Inflammatory macrophage treated with lipopolysaccharide for 4 hours (primary cell): ENCODE data around the gene MAN1A2.
"Not testable (repeated sequence)": the region's sequence is repeated elsewhere in the genome, so short reads cannot be mapped to it uniquely, and the experiment has no call there.

ENCODE experiments used
- DNase-seq: peaks from one replicate; pipeline ENCODE4 v3.0.0-alpha.2; 2020

Gene MAN1A2

DNA sequence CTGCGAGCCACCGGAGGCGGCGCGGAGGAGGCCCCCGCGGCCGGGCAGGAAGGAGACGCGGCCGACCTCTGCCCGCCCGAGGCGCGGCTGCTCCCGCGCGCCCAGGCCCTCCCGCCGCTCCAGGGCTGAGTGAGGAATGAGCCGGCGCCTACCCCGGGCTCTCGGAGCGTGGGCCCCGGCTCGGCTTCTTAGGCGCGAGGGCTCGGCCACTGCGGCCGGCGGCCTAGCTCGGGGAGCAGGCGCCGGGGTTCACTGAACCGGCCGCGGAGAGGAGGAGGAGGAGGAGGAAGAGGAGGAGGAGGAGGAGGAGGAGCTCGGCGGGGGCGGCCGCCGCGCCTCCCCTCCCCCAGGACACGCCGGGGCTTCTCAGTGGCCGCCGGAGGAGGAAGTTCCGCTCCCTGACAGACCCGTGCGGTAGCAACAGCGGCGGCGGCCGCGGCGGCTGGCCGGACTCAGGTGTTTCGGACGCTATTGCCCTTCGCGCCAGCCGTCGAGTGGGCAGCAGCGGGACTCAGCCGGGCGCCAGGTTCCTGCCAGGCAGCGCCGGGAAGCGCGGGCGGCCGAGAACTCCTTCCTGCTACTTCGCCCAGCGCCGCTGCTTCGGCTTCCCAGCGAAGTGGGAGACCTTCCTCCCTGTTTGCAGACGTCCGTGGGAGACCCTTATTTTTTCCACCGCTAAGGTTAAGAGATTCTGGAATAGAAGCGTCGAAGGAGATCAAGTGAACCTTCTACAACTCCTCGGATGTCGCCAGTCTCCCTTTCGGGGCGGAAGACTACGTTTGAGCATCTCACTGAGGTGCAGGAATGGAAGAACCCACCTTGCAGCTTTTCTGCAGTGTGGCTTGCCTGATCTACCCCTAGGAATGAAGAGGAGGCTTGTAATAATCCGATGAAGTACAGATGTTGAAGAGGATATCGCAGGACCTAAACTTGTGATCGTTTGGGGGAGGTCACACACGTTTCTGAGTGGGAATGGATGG, at the start of gene MAN1A2:
Gene MAN1A2, plus strand, starts transcription at position 404 of the 980 bp plus-strand sequence. CDS start 735 bp downstream, outside the sequence.
- peak; percentile 65 for DNase-seq

DNA sequence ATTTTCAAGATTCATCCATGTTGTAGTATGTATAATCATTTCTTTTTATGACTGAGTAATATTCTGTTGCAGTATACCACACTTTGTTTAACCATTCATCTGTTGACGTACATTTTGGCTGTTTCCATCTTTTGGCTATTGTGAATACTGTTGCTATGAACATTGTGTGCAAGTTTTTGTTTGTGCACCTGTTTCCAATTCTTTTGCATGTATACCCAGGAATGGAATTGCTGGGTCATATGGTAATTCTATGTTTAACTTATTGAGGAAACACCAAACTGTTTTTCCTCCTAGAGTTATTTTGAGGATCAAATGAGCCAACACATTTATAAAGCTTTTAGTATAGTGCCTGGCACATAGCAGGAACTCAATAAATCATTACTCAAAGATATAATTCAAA, 49.2 kb upstream of the MAN1A2 start:
- no peak for DNase-seq

DNA sequence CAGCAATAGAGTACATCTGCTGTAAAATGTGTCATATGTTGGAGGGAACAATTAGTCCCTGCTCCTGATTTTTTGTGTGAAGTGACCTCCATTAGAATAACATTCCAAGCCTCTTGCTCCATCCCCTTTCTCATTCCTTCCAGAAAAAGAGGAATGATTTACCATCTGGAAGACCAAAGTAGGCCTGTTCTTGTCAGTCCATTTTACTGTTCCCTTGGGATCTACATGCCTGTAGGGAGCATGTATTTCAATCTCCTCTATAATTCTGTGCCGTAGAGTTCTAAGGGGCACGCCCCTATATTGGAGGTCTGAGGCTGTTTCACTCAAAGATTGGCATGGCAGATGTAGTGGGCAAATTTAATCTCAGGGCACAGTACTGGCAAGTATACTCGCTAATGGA, 48.8 kb upstream of the MAN1A2 start:
- no peak for DNase-seq

DNA sequence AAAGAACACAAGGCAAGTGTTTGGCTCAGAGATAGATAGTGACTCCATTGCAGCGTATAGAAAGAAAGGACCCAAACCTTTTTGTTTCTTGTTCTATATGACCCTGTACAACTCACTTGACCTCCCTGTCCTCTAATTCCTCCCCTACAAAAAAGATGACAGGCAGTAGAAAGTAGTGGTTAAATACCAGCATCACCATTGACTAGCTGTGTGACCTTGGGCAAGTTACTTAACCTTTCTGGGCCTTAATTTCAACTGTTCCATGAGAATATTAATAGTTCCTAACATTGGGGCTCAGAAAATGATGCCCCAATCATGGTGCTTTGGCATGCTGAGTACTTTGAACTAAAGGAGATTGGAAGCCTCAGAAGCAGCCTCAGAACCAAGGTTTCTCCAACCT, 46.7 kb upstream of the MAN1A2 start:
- DNase-seq: no peak

DNA sequence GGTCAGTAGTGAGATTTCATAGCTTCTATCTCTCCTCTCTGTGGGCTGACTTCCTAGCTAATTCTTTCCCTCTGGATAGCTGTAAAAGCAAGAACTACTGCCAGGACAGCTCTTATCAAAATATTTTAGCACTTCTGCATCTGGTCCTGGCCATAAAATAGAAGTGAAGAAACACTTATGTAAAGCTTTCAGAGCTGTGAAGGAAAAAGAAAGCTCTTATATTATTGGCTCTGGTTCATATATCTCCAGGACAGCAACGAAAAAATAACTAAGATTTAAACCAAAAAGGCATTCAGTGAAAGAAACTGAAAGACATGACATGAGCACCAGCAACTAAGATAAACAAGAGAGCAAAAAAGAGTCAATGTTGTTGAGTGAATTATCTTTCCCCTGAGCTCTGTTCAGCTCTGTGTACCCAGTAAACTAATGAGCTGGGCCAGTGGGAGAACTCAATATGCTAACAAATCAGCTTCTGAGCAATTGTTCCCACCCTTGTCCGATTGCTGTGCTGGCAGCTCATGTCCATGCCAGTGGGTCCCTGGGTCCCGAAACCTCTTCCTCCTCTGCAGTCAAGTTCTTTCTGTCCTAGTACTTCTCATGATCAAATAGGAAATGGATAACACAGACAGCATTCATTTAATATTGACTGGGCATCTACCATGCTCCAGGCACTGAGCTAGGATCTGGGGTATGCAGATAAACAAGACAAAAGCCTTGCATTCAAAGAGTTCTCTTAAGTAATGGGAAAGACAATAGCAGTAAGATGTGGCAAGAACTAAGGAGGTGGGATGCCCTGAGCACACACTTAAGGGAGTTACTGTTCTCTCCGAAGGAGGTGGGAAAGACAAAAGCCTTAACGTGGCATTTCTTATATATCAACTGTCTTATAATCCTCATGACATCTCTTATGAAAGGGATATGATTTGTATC, 45.3 kb upstream of the MAN1A2 start:
- no peak for DNase-seq

DNA sequence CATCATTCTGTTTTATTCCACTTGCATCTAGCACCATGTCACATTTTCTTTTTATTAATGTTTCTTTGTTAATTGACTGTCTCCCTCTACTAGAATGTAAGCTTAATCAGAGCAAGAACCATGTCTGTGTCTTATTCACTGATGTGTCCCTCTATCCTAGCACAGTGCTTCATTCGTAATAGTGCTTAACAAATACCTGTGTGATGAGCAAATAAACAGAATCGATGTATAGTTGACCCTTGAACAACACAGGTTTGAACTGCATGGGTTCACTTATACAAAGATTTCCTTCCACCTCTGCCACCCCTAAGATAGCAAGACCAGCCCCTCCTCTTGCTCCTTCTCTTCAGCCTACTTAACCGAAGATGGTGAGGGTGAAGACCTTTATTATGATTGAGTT, 42.9 kb upstream of the MAN1A2 start:
- DNase-seq: no peak

DNA sequence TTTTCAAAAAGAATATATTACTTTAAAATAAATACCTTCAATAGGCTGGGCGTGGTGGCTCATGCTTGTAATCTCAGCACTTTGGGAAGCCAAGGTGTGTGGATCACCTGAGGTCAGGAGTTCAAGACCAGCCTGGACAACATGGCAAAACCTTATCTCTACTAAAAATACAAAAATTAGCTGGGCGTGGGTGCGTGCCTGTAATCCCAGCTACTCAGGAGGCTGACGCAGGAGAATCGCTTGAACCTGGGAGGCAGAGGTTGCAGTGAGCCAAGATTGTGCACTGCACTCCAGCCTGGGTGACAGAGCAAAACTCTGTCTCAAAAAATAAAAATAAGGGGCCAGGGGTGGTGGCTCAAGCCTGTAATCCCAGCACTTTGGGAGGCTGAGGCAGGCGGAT, 41.2 kb upstream of the MAN1A2 start:
- not testable (repeated sequence) for DNase-seq

DNA sequence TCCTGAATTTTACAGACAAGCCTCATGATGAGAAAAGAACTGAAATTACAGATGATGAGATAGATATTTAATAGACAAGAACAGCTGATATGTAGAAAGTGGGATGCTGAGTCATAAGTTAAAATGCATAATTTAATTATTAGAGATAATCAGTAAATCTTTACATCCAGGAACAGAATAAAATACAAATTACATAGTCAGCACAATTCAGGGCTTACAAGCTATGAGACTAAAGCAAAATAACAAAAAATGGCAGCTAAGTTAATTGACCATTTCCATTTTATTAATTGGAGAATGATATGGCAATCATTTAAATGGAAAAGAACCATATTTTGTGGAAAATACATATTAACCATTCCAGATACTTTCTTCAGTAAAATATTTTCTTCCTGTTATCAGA, 40.2 kb upstream of the MAN1A2 start:
- DNase-seq: no peak

DNA sequence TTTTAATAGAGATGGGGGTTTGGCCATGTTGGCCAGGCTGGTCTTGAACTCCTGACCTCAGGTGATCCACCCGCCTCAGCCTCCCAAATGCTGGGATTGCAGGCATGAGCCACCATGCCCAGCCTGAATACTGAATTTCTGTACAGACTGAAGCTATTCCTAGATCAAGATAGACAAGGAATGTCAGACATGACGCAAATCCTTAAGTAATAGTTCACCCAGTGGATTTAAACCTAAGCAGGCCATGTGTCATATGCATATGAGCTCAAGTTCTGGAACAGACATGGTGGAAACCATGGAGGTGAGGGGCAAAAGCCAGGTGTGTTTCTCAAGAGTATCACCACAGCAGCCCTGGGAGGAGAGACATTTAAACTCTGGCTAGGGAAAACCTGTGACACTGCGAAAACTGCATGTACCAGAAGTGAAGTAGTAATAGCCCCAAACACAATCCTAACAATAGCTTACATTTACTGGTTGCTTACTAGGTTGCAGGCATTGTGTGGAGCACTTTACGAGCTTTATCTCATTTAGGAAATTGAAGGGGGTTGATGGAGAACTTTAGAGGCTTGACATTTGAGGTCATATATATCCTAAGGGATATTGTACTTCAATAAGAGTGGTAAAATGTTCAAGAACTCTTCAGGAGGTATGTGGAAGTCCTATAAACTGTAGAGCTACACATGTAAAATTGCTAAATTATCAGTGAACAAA, 31.7 kb upstream of the MAN1A2 start:
- no peak for DNase-seq

DNA sequence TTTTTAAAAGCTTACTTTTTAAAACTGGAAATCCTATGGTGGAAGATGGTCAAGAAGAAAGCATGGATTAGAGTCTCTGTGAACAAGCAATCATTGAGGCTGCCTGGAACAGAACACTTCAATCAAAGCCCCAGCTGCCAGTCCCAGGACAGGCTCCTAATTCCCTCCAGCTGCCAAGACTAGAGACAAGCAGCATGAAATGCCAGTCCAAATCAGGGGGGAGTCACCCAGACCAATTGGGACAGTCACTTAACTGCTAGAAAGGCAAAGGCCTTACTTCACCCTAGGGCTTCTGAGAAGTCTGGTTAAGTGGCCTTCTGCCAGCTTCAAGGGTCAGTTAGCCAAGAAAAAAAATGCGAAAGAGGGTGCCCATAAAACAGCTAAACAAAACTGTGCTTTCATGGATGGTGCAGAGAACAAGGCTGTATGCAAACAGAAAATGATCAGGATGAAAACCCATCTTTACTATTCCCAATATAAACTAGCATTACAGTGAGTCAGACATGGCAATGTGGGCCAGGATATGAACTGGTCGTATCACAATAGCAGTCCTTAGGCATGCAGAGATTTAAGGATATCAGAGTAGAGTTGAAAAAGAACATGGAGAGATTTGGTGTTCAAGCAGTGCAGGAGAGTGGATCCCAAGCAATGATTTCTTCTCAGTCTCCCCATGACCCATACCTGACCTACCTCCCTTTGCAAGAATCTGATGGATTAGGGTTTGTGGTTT, 31.0 kb upstream of the MAN1A2 start:
- no peak for DNase-seq

DNA sequence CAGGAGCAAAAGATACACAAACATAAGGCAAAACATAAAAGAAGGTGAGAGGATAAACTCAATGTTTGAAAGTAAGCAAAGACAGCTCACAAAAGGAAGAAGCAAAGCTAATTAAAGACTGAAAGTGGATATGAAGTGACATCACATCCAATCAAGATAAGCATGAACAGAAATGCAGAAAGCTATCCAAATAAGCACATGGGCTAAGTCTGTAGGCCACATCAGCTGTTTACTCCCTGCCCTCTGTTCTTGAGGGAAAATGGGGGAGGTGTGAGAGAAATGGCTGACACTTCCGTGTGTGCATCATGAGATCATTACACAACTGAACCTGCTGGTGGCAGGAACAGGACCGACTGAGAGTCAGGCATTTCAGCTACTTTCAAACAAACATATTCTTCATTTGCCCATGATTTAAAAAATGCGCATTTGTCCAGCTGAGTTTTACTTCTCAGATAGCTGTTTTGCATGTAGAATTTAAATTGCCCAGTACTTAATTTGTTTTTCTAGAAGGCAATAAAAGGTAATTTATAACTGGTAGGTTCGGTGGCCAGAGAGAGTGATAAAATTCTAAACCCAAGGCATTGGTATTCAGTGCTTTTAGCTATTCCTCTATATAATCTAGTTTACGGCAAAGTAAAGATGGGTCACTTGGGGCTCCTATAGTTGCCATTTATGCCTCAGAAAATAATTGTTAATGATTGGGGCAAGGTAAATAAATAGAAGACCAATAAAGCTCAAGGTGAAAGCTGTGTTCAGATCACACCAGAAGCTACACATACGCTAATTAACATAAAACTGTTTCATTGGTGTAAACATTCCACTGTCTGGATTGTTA, 27.2 kb upstream of the MAN1A2 start:
- DNase-seq: peak; percentile 7

DNA sequence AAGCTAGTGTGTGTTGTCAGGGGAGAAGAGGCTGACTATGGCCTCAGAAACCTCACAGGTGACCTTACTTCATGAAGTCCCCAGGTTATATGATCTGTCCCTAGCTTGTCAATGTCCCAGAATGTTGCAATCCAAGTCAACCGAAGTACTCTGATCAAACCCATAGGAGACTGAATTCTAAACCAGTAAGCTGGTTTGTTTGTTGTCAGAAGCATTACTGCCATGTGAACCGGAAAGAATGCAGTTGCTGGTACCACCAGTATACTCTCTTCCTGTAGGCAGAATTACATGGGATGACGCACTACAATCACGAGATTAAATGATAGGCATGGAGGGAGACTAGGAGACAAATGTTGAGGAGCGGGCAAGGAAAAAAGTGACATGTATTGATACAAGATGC, 26.1 kb upstream of the MAN1A2 start:
- DNase-seq: no peak

DNA sequence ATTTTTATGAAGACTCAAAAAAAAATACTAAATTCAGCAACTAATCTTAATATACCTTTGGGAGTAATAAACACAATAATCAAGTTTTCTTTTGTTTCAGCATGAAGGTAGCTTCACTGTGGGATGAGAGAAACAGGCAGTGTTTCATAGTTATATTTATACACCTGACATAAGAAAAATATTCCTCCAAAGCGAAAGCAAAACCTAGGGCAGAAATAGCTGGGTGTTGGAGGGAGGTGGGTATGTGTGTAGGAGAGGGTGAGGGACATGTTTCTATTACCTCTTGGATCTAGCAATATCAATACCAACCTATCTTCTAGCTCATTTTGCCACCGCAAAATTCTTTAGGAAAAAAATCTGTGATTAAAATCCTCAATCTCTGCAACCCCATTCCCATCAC, 24.9 kb upstream of the MAN1A2 start:
- no peak for DNase-seq

DNA sequence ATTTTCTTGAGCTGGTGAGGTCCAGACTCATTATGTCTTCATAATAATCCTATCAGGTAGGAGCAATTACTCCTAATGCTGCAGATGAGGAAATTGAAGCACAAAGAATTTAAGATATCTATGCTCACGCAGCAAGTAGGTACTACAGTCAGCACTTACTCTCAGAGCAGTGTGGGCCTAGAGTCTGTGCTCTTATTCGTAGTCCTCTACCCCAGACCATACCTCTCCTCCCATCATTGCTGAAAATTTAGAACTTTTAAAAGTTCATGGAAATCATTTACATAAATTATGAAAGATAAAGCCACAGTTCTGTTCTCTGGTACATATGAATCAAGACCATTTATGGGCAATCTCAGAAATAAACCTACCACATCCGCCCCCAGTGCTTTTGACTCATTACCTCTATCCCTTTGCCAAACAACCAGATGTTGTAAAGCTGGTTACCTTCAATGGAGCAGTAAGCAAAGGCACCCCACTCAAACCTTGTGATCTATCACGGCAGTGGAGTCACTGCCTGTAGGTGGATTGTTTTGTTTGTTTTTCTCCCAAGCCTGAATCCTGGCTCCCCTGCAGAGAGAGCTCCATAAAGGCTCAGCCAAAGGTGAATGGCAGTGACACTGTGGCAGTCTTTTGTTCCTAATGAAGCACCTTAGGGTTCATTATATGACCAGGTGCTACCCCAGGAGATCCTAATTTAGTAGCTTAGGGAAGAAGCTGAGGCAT, 20.9 kb upstream of the MAN1A2 start:
- DNase-seq: no peak

DNA sequence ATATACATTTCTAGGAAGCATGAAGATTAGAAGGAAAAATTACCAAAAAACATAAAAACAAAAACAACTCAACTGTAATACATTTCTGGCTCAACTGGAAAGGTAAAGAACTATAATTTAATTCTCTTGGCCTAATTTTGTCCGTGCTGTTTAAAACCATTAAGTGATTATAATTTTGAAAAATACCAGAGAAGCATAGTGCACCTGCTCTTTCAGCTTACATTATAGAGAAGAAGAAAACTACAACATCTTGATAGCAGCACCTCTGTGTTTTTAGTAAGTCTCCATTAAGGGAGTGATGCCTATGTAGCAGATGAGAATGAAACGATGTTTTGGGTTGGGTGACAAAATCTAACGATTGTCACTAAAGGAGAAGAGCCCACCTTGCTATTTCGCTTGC, 19.3 kb upstream of the MAN1A2 start:
- no peak for DNase-seq

DNA sequence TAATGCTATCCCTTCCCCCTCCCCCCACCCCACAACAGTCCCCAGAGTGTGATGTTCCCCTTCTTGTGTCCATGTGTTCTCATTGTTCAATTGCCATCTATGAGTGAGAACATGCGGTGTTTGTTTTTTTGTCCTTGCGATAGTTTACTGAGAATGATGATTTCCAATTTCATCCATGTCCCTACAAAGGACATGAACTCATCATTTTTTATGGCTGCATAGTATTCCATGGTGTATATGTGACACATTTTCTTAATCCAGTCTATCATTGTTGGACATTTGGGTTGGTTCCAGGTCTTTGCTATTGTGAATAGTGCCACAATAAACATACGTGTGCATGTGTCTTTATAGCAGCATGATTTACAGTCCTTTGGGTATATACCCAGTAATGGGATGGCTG, 14.6 kb upstream of the MAN1A2 start:
- DNase-seq: not testable (repeated sequence)

DNA sequence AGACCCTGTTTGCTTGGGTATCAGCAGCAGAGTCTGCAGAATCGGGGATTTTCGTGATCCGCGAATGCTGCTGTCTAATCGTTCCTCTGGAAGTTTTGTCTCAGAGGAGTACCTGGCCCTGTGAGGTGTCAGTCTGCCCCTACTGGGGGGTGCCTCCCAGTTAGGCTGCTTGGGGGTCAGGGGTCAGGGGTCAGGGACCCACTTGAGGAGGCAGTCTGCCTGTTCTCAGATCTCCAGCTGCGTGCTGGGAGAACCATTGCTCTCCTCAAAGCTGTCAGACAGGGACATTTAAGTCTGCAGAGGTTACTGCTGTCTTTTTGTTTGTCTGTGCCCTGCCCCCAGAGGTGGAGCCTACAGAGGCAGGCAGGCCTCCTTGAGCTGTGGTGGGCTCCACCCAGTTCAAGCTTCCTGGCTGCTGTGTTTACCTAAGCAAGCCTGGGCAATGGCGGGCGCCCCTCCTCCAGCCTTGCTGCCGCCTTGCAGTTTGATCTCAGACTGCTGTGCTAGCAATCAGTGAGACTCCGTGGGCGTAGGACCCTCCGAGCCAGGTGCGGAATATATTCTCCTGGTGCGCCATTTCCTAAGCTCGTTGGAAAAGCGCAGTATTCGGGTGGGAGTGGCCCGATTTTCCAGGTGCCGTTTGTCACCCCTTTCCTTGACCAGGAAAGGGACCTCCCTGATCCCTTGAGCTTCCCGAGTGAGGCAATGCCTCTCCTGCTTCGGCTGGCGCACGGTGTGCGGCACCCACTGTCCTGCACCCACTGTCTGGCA, 9.2 kb upstream of the MAN1A2 start:
- not testable (repeated sequence) for DNase-seq

DNA sequence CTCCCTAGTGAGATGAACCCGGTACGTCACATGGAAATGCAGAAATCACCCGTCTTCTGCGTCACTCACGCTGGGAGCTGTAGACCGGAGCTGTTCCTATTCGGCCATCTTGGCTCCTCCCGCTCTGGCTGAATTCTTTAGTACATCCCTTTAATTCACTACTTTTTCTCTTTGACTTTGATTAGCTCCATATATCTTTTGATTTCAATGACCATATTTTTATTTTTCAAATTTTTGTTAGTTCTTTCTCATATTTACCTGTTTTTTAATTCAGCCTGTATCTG, 8.7 kb upstream of the MAN1A2 start:
- not testable (repeated sequence) for DNase-seq

DNA sequence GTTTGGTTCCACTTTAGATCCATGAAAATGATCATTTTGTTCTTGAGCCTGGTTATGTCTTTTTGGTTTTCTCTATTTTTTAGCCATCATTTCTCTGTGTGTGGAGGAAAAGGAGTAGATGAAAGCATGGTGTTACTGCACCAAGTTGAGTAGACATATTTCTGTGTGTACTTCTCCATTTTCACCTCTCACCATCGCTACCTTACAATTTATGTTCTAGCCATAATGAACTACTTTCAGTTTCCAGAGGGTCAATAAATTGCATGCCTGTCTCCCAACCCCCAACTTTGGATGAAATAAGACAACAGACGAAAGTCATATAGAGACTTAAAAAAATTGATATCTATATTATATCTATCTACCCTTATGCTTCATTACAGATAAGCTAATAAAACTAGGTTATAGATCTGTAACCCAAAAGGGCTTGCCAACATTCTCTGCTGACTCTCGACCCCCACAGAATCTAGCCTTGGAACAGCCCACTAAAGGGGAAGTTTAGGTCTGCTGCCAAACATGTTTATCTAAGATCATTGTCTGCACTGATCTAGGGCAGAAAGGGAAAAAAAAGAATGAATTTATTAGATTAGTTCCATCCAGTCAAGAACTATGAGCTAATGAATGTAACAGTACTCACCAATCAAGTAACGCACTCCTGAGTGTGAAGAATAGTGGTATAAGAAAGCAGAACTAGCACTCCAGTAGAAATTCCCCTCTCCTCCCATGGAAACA, 7.5 kb upstream of the MAN1A2 start:
- DNase-seq: no peak
